Activated CD4-positive, alpha-beta T cell treated with anti-CD3 and anti-CD28 coated beads, Interleukin-2, amount 50 U/mL, for 16 hours (primary cell): ENCODE results near the gene TENT5A.
A peak's percentile ranks its signal among the peaks of the same experiment; 100 is the strongest.

ENCODE experiments used
- DNase-seq: peaks from one replicate; pipeline ENCODE4 v3.0.0-alpha.2; 2020

Gene TENT5A

DNA sequence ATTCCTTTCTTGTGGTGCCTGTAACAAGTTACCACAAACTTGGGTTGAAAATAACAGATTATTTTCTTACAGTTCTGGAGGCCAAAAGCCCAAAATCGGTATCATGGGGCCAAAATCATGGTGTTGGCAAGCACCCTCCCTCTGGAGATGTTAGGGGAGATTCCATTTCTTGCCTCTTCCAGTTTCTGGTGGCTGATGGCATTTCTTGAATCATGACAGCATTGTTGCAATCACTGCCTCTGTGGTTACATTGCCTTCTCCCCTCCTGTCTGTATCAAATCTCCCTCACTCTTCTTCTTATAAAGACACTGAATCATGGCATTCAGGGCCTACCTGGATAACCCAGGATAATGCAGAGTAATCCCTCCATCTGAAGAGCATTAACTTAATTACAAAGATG lies 17.9 kb upstream of the TENT5A start:
- DNase-seq = no peak

DNA sequence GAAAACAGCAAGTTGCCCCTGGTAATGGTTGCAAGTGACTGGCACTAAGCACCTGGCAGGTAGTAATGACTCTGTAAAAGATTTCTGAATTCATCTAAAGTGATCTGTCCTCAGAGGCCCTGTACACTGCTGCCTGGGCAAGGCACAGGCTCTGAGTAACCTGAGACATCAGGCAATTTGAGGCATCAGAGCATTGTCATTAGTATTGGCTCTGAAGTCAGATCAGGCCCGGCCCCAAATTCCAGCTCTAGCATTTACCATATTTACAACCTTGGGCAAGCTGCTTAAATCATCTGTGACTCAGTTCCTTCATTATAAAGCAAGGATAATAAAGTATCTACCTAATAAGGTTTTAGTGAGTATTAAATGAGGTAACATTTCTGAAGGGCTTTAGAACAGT lies 17.3 kb upstream of the TENT5A start:
- DNase-seq = no peak

DNA sequence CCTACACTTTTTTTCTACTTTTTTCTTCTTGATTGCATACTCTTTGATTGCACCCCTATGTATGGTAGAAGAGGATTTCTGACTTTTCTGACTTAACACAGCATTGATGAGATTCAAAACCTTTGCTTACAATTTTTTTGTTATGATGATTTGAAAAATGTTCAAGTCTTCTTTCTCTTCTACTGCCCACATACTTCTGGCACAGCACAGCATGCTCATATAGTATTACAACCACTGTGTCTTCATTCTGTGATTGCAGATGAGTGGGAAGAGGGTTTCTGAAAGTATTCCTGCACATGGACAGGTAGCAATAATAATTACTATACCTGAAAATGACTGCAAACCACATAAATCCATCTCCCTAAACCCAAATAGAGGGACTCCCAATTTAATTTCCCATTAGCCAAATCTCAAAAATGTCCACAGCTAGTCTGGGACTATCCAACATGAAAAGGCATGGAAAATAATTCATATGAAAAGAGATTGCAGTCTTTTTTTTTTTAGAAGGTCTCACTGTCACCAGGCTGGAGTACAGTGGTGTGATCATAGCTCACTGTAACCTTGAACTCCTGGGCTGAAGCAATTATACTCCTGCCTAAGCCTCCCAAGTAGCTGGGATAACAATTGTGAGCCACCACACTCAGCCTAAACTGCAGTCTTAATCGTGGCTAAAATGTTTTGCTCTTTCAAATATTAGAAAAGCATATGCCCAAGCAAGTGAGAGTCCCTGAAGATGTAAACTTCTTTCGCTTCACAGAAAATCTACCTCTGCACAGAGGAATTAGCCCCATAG lies 15.9 kb upstream of the TENT5A start:
- DNase-seq = no peak

DNA sequence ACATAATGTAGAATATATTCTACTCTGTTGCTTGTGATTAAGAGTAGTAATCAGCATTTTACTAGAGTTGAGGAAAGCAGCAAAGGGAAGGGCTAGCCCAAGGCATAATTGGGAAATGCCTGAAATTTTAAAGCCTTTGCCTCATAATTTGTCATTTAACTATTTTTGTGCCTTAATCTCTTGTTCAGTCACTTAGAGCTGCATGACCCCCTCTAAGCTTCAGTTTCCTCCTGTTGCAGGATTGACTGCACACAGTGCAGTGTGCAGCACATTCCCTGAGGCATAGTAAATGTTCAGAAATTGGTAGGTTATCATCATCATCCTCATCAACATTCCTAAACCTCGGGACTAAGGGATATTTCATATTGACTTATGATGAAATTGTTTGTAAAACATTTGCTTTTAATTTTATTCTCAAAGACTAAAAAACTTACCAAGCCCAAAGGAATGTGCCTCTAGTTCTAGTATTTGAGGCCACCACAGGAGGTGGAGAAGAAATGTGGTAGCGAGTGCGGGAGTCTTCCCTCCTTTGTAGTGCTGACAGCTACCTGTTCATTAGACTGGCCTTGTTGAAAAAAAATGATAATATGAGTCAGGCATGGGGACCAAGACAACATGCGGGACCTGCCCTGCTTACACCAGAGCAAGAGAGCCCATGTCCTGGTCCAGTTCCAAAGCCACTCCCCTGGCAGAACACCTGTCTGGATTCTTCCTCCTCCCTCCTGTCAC lies 14.8 kb upstream of the TENT5A start:
- DNase-seq = no peak

DNA sequence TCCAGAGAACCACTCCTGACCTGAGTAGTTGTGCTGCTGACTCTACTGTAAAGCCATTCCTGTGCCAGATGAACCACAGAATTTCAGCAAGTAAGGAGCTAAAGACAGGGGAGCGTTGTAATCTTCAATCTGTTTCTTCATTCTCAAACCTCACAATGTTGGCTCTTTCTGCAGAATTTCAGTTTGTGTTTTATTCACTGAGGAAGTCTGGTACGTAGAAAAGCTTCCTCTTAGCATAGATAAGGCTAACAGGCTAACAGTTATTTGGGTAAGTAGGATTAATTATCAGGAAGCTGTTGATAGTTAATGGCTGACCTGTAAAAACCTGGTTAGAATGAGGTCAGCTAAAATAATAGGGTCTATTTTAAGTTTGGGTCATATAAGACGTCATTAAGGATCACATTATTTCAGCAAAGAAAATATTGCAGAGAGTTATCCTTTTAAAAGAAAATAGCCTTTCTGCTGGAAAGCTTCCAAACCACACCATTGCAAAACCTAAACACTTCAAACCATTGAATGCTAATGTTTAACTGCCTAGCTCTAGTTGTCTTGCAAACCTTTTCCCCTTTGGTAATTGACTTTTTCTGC lies 14.1 kb upstream of the TENT5A start:
- no peak for DNase-seq

DNA sequence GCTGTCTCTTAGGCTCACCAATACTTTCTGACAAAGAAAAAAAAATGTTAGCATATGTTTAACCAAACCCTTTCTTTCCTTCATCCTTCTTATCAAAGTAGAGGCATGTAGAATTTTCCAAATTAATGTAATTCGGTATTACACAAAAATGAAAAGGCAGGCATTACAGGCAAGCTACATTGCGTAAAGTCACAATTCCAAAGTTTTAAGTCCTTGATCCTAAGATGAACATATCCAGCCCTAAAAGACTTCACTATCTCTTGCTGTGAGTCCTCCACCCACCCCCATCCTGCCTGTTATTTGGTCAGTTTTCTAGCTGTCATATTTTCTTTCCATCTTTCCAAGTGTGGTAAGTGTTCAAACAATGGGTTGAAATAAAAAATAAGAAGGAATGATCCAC lies 12.1 kb upstream of the TENT5A start:
- no peak for DNase-seq

DNA sequence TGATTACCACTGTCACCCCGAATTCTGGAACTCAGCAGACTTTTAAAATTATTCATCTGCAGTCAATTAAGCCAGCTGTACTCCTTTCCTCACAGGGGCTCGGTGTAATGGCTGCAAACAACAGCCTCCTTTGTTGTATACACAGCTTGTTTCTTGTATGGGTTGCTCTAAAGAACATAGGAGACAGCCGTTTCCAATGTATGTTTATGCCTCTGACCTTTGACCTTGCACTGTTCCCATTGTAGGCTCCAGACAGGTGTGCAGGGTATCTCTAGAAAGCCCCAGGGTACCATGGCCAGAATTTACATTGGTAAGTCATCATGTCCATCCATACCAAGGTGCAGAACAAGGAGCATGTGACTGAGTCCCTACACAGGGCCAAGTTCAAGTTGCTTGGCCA lies 11.5 kb upstream of the TENT5A start:
- no peak for DNase-seq

DNA sequence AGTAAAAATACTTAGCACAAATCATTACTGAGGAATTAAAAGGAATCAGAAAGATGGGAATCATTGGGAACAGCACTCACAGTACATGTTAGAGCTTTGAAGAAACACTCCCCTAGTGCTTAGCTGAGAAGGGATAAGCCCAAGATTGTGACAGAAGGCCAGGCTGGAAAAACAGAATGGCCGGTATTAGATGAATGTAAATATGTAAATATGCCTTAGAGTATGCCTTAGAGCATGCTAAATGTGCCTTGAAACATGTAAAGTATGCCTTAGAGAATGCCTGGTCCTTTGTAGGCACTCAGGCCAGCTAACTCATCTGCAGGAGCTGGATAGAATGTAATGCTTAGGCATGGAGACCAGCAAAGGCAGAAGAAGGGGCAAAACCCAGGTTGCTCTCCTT lies 10.6 kb upstream of the TENT5A start:
- no peak for DNase-seq

DNA sequence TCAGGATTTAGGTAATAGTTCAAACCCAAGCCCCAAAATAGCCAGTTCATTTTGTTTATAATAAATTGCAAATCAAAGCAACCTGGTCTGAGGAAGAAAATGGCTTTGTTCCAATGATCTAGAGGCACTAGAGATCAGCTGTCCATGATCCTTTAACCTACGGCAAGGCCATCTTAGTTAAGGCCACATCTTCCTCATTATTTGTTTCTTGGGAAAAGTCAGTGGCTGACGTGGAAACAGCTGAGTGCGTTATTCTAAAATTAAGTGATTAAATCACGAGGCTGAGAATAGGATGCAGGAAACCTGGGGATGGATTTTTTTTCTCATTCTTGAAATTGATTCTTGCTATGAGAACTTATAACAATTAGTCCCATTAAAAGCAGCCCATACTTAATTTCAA lies 10.1 kb upstream of the TENT5A start:
- DNase-seq = no peak

DNA sequence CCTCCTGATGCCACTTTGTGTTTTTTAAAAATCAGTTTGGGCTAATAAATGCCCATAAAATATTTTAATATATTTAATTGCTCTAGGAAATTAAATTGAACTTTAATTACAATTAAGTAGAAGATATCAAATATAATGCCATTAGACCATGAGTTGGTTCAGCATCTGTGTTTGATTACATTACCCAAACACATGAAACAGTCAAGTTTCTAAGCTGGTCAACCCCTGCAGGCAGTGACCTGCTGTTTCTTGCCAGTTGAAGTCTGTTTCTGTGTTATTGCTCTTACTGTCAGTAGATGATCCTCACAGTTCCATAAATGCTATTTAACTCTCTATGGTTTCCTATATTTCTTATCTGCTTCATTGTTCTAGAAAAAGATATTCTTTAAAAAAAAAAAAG lies 9.7 kb upstream of the TENT5A start:
- DNase-seq = no peak

DNA sequence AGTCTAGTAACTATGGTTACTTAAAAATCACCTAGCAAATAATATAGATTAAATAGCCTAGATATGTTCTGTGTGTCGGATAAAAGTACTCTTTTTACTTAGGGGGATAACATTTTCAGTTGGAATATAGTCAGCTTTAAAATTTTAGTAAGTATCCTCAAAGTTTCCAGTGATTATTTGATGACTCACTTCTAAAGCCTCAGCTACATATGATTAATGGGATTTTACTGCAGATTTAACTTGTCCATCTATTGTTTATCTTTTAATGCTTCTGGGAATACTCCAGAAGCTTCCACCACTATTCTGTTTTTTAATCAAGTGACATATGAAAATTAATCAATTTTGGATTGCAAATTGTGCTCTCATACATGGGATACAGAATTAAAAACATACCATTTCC lies 8.7 kb upstream of the TENT5A start:
- DNase-seq = no peak

DNA sequence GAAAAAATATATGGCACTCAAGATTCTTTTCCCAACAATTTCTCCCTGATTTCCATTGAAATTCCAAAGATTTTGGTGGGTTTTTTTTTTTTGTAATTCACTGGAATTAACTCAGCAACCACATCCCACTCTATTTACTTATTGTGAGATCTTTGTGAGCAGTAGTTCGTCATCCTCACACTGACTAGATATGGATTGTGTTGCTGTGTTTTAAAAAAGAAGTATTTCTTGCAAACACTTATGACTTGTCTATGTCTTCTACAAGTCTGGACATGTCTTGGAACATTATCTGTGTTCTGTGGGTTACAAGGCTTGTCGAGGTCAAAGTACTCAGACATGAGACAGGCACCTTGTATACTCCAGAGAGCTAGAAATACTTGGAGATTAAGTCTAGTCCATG lies 7.3 kb upstream of the TENT5A start:
- no peak for DNase-seq

DNA sequence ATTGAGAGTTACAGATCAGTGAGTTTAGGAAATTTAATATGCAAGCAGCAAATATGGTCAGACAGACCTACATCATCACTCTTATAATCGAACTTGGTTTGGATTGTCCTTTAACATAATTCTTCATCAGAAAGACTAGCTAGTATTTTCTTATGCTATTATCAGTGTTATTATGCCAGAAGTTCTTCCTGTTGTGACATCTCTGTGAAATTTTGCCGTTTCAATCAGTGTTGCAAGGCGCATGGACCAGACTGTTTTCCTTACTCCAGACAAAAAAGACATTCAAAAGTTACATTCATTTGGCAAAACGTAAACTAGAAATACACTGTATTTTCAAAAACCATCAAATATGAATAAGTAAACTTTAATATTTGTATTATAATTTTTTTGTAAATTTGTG lies 5.7 kb upstream of the TENT5A start:
- no peak for DNase-seq

DNA sequence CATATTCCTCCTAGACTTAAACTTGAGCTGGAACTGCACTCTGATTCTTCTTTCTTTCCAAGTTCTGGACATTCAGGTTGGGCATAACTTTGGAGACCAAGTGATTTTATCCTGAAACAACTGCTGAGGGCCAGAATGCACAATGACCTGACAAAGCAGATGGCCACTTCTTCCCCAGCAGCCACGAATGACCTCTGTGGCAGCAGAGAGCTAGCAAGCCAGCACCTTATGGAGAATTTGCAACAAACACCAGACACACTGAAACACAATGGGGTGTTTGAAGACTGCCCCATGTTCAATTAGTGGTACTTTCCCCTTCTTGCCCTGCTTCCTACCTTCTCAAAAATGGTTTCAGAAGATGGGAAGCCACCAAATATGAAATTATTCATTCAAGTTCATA lies 4.2 kb upstream of the TENT5A start:
- no peak for DNase-seq

DNA sequence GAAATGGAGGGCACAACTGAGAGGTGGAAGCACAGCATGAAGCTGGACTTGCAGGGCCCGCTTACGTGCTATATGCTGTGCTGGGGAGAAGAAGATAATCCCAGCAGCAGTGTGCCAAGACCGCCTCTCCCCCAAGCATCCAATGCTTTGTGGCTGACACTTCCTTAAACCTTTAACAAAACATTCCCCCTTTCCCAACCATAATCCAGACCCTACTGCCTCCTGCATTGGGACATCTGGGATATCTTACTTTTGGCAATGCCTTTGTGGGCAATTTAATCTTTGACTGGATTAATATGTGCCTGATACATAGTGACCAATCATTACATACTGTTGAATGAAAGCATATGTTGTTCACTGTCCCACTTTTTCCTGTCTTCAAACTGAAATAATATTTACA lies 3.1 kb upstream of the TENT5A start:
- DNase-seq = no peak

DNA sequence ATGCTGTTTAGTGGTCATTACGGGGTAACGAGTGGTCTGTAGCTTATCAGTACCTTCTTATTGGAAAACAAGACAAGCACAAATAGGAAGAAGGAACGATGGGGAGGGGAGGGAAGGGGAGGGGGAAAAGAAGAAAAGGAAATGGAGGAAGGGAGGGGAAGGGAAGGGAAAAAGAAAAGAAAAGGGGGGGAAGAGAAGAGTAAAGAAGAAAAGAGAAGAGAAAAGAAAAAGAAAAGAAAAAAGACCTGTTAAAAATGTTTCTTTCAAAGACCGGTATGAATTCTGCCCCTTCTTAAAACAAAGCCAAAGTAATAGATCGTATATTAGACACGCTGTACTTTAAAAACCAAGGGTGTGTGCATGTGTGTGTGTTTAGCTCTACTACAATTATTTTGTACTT lies 2.4 kb upstream of the TENT5A start:
- DNase-seq = no peak

DNA sequence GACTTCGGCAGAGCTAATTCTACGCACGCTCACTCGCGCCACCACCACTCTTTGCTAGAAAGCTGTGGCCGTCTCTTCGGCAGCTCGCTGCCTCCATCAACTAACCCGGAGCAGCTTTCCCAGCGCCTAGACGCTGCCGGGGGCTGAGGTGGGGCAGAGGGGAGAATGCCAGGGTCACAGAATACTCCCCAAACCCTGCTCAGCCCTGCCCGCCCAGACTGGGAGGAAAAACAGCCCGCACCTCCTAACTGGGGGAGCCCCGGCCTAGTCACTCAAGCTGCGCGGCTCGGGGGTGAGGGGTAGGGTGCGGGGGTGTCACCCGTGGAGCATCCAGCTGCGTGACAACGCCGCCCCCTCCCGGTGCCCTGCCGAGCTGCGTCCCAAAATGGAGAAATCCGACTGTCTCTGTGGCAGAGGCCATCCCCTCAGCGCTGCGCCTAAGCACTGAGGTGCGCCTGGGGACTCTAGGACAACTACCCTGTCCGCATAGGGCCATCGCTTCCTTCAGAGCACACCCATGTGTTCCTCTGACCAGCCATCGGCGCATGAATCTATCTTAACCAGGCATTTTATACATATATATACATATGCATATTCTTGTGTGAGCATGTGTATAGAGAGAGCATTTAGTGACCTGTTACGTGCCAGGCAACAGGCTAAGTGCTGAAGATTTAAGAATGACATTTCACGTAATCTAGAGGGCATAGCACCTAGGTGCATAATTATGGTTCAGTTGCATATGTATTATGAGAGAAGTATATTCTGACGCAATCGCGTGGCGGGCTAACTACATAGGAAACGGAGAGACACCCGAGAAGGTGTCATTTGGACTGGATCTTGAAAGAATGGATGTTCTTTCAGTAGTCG lies 1.5 kb upstream of the TENT5A start:
- DNase-seq = peak; percentile 56

DNA sequence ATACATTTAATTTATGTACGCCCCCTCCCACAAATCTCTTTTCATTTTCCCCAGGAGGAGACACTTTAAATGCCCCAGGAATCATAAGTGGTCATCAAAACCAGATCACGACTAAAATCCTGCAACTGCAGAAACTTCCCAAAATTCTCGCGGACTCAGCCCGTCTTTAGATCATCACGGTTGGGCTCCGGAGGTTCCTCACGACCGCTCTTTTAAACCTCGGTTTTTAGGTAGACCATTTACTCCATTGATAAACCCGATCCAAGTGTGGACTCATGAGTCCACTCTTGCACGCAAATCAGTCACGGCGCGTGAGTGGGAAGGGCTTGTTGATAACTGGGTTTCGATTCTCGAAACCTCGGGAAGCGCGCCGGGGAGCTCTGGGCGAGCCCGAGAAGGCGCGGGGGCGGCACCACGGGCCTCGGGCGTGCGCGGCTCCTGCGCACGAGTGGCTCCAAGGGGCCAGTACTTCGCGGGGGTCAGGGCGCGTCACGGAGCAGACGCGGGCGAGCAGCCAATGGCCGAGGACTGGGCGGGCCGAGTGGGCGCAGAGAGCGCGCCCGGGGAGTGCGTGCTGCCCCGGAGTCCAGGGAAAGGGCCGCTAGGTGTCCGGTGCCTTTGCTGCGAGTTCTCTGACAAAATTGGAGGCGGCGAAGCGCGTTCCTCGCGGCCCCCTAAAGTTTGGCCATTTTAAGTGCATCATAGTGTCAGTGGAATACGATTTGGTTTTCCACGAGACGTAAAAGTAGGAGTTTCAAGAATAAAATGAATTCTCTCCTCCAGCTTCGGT lies 635 bp upstream of the TENT5A start:
- DNase-seq = peak; percentile 5

DNA sequence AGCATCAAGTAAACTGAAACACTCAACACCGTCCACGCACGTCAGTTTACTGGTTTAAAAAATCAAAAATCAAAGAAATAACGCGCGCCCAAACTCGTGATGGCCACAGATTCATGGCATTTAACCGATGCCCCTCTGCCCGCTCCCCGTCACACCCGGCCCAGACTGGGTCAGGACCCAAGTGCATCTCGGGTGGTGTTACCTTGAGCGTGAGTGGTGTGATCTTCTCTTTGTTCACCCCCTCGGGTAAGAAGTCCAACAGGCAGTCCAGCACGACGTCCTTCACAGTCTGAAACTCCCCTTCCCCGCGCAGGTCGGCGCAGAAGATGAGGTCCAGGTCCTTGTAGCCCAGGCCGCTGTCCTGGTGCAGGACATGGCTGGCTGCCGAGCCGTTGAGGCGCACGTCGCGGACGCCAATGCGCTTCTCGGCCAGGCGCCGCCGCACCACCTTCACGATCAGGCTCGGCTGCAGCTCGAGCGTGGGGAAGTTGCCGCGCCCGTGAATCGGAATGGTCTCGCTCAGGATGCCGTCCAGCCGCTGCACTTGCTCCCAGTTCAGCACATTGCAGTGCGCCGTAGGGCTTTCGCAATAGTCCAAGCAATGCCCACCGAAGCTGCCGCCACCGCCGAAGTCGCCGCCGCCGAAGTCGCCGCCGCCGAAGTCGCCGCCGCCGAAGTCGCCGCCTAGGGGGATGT lies 945 bp downstream of the TENT5A start:
- no peak for DNase-seq

DNA sequence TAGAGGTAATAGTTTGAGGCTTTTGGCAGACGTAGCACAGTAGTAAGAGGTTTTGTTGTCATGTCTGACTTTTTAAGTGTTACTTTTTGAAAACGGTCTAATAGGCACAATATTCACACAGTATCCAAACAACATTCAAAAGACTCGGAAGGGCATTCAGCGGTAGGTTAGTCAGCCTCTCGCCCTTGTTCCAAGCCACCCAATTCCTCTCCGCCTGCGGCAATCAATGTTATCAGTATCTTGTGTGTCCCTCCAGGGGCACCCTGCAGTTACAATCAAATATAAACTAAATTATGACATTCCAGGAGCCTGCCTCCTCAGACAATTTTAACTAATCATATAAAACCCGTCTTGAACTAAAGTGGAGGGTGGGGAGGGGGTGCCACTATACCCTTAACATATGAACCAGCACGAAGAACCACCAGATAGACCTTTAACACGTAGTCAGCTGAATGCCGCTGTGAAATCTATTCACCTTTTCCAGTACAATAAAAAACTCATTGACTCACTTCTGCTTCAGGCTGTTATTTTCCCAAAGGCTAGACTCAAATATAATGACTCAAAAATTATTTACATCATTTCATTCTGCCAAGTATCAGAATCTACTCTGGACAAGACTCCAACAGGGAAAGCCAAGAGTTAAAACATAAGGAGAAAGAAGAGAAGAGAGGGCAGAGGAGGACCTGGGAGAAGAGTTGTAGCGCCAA lies 1.6 kb downstream of the TENT5A start:
- no peak for DNase-seq

DNA sequence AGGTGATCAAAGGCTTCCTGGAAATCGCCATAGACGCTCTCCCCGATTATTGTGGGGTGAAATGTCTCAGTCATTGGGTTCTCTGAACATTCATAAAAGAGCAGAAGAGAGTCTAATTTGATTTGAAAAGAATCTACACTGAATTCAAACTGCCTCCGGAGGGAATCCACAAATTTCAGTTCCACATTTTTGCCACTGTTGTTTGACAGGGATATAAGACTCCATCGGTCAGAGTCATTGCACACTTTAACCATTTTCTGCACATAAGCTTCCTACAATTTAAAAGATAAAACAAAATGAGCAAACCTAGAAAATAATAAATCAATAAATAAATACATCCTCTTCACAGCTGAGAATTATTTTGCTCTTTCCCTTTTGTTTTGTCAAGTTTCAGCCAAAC lies 2.3 kb downstream of the TENT5A start:
- no peak for DNase-seq
